ENCODE data around the gene LDLRAD4.

DNA sequence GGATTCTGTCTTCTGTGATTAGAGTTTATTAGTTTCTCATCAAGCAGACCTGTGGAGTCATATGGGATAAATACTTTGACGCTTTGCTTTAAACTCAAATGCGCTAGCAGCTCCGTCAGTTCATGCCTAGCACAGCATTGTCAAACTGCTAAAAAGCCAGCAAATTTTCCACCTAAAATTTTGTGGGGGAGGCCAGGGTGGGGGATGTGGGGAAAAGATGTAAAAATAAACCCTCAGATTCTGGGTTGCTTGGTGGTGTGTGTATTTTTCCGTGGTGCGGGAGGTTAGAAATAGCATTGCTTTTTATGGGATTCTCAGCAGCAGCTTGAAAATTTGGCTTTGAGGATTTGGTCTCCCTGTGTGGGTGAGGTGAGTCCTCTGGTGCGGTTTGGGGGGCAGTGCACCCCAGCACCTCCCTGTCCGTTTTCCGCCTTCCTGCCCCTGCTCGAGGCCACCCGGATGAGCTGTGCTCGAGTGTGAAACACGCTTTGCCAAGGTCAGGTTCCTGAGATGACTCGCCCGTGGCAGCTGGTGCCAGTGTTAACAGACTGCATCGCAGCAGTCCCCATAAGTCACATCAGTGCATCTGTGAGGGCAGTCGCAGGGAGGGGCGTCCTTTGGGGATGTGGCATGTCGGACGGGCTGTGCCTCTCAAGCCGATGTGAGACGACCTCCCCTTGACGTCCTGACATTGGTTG lies 65.9 kb downstream of the LDLRAD4 start:
- TF ChIP-seq, protein P1, sequence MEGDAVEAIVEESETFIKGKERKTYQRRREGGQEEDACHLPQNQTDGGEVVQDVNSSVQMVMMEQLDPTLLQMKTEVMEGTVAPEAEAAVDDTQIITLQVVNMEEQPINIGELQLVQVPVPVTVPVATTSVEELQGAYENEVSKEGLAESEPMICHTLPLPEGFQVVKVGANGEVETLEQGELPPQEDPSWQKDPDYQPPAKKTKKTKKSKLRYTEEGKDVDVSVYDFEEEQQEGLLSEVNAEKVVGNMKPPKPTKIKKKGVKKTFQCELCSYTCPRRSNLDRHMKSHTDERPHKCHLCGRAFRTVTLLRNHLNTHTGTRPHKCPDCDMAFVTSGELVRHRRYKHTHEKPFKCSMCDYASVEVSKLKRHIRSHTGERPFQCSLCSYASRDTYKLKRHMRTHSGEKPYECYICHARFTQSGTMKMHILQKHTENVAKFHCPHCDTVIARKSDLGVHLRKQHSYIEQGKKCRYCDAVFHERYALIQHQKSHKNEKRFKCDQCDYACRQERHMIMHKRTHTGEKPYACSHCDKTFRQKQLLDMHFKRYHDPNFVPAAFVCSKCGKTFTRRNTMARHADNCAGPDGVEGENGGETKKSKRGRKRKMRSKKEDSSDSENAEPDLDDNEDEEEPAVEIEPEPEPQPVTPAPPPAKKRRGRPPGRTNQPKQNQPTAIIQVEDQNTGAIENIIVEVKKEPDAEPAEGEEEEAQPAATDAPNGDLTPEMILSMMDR (IDR thresholded peaks at IDR 0.05) = no peak
- TF ChIP-seq EP300 (IDR thresholded peaks at IDR 0.05) = no peak

Measured in tibial nerve (tissue), 4 donors.